Esophagus (tissue), 2 donors: ENCODE measurements around the gene TELO2. TPM values are rescaled to one million over a fixed set of nuclear protein-coding genes. Genes with fewer than 3 reads are reported as not detected.

Experiments used
- H3K27ac ChIP-seq, 2 donors: one replicate each; pipeline ENCODE4 v1.5.1; 2013; ENCODE audit warnings: low read depth in 2 of 2, mild to moderate bottlenecking in 2 of 2, inconsistent platforms in 1 of 2, low read length in 1 of 2, moderate library complexity in 1 of 2
- H3K27me3 ChIP-seq, 2 donors: one replicate each; pipeline ENCODE4 v1.6.1; 2013; ENCODE audit warnings: low read length in 2 of 2, control low read depth in 1 of 2, mild to moderate bottlenecking in 1 of 2; ENCODE audit not compliant: insufficient read depth in 2 of 2, control insufficient read depth in 1 of 2
- H3K36me3 ChIP-seq, 2 donors: one replicate each; pipeline ENCODE4 v1.6.1; 2013; ENCODE audit warnings: low read length in 1 of 2; ENCODE audit not compliant: control insufficient read depth in 2 of 2, insufficient read depth in 2 of 2
- H3K4me1 ChIP-seq, 2 donors: one replicate each; pipeline ENCODE4 v1.6.1; 2013; ENCODE audit warnings: low read length in 1 of 2; ENCODE audit not compliant: control insufficient read depth in 2 of 2, insufficient read depth in 2 of 2
- H3K4me3 ChIP-seq, 2 donors: one replicate each; pipeline ENCODE4 v1.5.1; 2013; ENCODE audit warnings: low read length in 2 of 2, mild to moderate bottlenecking in 2 of 2, low read depth in 1 of 2, moderate library complexity in 1 of 2
- H3K9me3 ChIP-seq, 2 donors: one replicate each; pipeline ENCODE4 v1.6.1; 2013; ENCODE audit warnings: mild to moderate bottlenecking in 2 of 2, low read depth in 1 of 2, low read length in 1 of 2, moderate library complexity in 1 of 2; ENCODE audit not compliant: control insufficient read depth in 2 of 2, insufficient read depth in 1 of 2
- WGBS, 2 donors: extraction: QIAGEN DNeasy Blood & Tissue Kit; methylation state at CpG; one replicate each; pipeline ENCODE4 v1.1.7; 2013; 5-methylcytosine and 5-hydroxymethylcytosine counted together
- polyA plus RNA-seq, 2 donors: library from polyadenylated mRNA; stranded (reverse); fragments of 200-250 nt; gene quantifications; one replicate each; pipeline ENCODE4 v1.2.3, GENCODE V29; 2013
- donor health status: healthy with polysubstance abuse.
- donor health status: Bipolar disorder and iron deficiency.

TELO2 gene
- 10 to 100 TPM; 32.6 to 60.8 TPM for polyA plus RNA-seq

GRCh38 chr16:1492923-1493745 is at the start of gene TELO2:
Gene TELO2, plus strand, starts transcription at chr16:1493360. Its CDS starts 922 bp downstream, at chr16:1494282.
- Histone ChIP-seq H3K9me3 (no peaks in the 10 kb centered on the region), H3K27me3 (no peaks in the 10 kb centered on the region), H3K36me3 (peaks cover 0 to 30% of the 10 kb centered on the region in 2 donors), H3K4me1 (peaks cover 0 to 12% of the 10 kb centered on the region in 2 donors), H3K27ac (peak within 1 kb of the TSS; percentile 70 to 82), H3K4me3 (peak within 1 kb of the TSS; percentile 82)
- 0 to 1% methylated on average over 75 to 89 of the region's 89 CpGs for WGBS, 2 donors

GRCh38 chr16:1443403-1443973 is 49.7 kb upstream of the TELO2 start:
- no peaks in the 10 kb centered on the region for H3K4me1 ChIP-seq
- H3K27me3 ChIP-seq = no peaks in the 10 kb centered on the region
- H3K27ac ChIP-seq = no peak overlapping the region
- no peaks in the 10 kb centered on the region for H3K9me3 ChIP-seq
- H3K36me3 ChIP-seq = peaks cover 3 to 24% of the 10 kb centered on the region in 2 donors
- H3K4me3 ChIP-seq = no peak overlapping the region
- WGBS, 2 donors = 69 to 71% methylated on average over 38 of the region's 38 CpGs

GRCh38 chr16:1443980-1444729 is 49.0 kb upstream of the TELO2 start, which contains the start of gene CCDC154:
Gene CCDC154, minus strand, starts transcription at chr16:1444556. Its CDS starts 234 bp downstream, at chr16:1444322.
- 73 to 77% methylated on average over 26 to 27 of the region's 27 CpGs for WGBS, 2 donors
- Histone ChIP-seq H3K36me3 (peaks cover 3 to 31% of the 10 kb centered on the region in 2 donors), H3K4me3 (no peak within 1 kb of the TSS), H3K27me3 (no peaks in the 10 kb centered on the region), H3K4me1 (no peaks in the 10 kb centered on the region), H3K27ac (no peak within 1 kb of the TSS), H3K9me3 (no peaks in the 10 kb centered on the region)

GRCh38 chr16:1444730-1445517 is 48.2 kb upstream of the TELO2 start:
- H3K4me1 ChIP-seq = no peaks in the 10 kb centered on the region
- H3K4me3 ChIP-seq = no peak overlapping the region
- WGBS, 2 donors = 83 to 88% methylated on average over 46 to 48 of the region's 48 CpGs
- H3K36me3 ChIP-seq = peaks cover 3 to 38% of the 10 kb centered on the region in 2 donors
- H3K27me3 ChIP-seq = no peaks in the 10 kb centered on the region
- H3K9me3 ChIP-seq = no peaks in the 10 kb centered on the region
- no peak overlapping the region for H3K27ac ChIP-seq

DNA sequence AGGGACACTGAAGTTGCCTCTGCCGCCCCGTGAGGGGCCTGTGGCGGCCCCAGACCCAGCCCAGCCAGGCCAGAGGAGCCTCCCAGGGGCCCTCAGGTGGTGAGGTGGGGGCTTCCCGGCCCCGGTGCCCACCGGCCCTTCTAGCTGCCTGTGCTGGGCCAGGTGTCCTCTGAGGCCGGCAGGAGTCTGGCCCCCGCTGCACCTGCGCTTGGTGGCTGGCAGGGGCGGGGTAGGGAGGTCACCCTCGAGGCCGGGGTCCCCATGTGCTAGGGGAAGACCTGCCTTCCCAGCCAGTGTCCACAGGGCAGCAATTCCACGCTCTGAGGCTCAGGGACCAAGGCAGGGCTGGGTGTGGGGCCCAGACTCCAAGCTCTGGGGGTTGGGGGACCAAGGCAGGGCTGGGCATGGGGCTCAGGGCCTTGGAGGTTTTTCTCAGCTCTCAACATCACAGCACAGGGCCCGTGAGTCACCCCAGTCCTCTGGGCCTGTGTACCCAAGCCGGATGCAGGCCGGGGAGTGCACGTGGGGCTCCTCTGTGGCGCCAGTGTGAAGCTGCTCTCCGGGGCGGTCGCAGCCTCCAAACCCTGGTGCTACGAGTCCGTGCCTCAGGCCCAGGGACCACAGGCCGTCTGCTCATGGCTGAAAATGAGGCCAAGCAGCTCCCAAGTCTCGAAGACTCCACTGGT is 47.5 kb upstream of the TELO2 start:
- H3K9me3 ChIP-seq = no peaks in the 10 kb centered on the region
- H3K36me3 ChIP-seq = peaks cover 3 to 42% of the 10 kb centered on the region in 2 donors
- H3K27ac ChIP-seq = no peak overlapping the region
- WGBS, 2 donors = 87 to 89% methylated on average over 24 to 25 of the region's 25 CpGs
- H3K4me3 ChIP-seq = no peak overlapping the region
- H3K27me3 ChIP-seq = no peaks in the 10 kb centered on the region
- no peaks in the 10 kb centered on the region for H3K4me1 ChIP-seq

DNA sequence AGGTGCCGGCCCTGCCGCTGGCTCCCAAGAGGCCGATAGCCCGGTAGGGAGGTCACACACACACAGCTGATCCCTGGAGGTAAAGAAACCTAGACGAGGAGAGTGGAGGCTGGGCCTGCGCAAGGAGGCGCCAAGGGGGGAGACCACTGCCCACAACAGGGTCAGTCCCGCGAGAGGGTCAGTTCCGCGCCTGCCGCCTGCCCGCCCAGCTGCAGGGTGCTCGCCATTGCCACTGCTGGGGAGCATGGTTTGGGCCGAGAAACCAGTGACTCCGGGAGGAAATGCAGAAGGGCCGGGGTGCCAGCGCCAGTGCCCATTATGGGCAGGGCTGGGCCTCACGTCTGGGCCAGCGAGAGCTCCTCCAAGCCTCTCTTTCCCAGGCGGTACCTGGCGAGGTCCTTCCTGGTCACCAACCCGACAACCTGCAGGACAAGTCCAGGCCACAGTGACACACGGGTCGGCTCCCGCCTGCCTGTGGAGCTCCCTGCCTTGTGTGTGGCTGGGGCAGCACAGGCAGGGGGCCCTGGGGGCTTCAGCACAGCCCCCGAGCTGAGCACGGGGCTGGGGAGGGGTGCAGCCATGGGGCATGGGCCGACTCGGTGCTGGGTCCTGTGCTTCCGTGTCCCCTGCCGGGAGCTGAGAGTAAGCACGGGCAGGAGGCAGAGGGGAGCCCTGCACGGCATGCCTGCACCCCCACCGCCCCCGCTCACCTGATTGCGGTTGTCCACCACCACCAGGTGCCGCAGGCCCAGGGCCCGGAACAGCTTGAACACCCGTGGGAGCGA is 46.7 kb upstream of the TELO2 start:
- 90 to 91% methylated on average over 38 to 41 of the region's 41 CpGs for WGBS, 2 donors
- Histone ChIP-seq H3K4me1 (no peaks in the 10 kb centered on the region), H3K9me3 (no peaks in the 10 kb centered on the region), H3K4me3 (no peak overlapping the region), H3K27me3 (no peaks in the 10 kb centered on the region), H3K27ac (no peak overlapping the region), H3K36me3 (peaks cover 3 to 50% of the 10 kb centered on the region in 2 donors)

DNA sequence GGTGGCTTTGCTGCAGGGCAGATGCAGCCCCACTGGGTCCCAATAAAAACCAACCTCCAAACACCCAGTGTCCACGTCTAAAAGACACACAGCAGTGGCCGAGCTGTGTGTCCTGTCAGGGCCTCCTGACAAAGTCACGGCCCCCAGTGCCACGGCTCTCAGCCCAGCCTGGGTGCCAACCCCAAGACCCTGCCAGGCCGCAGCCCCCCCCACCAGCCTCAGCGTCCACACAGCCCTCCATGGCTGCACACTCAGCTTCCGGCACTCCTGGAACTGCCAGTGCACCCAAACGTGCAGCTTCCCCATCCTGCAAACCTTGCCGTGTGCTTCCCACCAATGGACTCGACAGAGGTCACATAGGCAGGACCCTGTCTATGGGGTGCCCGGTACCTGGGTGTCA is 45.2 kb upstream of the TELO2 start:
- Histone ChIP-seq H3K36me3 (peaks cover 3 to 63% of the 10 kb centered on the region in 2 donors), H3K9me3 (no peaks in the 10 kb centered on the region), H3K27ac (no peak overlapping the region), H3K27me3 (no peaks in the 10 kb centered on the region), H3K4me1 (no peaks in the 10 kb centered on the region), H3K4me3 (no peak overlapping the region)
- WGBS, 2 donors = 93 to 97% methylated on average over 11 of the region's 11 CpGs

DNA sequence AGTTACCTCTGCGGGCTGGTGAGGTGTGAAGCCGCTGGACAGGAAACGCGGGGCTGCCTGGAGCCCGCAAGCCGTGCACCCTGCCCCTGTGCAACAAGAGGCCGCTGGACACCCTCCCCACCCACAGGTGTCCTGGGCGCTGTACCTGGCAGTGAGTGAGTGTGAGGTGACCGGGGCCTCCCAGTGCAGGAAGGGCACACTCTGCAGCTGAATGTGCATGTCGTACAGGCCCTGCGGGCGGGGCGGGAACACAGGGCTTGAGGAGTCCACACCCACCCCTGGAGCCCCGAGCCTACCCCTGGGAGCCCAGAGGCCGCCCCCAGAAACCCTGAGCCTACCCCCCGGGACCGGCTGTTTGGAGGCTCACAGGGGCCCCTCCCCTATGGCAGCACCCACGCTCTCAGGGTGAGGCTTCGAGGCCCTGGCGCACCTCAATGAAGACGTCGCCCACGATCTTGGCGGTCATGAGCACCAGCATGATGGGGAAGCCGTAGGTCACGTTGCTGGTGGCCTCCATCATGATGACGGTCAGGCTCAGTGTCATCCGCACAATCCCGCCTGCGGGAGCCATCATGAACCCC is 44.5 kb upstream of the TELO2 start:
- Histone ChIP-seq H3K9me3 (no peaks in the 10 kb centered on the region), H3K4me3 (no peak overlapping the region), H3K4me1 (no peaks in the 10 kb centered on the region), H3K27ac (no peak overlapping the region), H3K27me3 (no peaks in the 10 kb centered on the region), H3K36me3 (peaks cover 6 to 66% of the 10 kb centered on the region in 2 donors)
- WGBS, 2 donors = 90 to 91% methylated on average over 30 of the region's 30 CpGs
